Kidney (tissue), 14 donors: Measurements from ENCODE around the gene ZNF354C. TPM values are rescaled to one million over a fixed set of nuclear protein-coding genes. Genes with fewer than 3 reads are reported as not detected.
A peak's percentile ranks its signal among the peaks of the same experiment; 100 is the strongest.

ENCODE experiments used
- DNase-seq, 5 donors: peaks; one replicate each; pipeline ENCODE4 v3.0.0-alpha.2; 2013 to 2020
- FAIRE-seq: peaks from 2 replicates; lab custom pipeline; 2012; peaks lifted over from hg19 to GRCh38; lab: Jason Lieb, UNC
- H3K27ac ChIP-seq, 2 donors: one replicate each; pipeline ENCODE4 v1.7.0; 2013; ENCODE audit warnings: low read depth in 2 of 2, low read length in 2 of 2, inconsistent platforms in 1 of 2
- H3K27me3 ChIP-seq: one replicate; pipeline ENCODE4 v1.7.1; 2013; ENCODE audit warnings: low read length, inconsistent platforms; ENCODE audit not compliant: control insufficient read depth, insufficient read depth
- H3K36me3 ChIP-seq, 3 donors: one replicate each; pipeline versions ENCODE4 v1.7.0 to v1.7.1; 2013; ENCODE audit warnings: low read length in 3 of 3, control low read depth in 1 of 3, inconsistent platforms in 1 of 3; ENCODE audit not compliant: insufficient read depth in 3 of 3, control insufficient read depth in 2 of 3
- H3K4me1 ChIP-seq, 3 donors: one replicate each; pipeline versions ENCODE4 v1.7.0 to v1.7.1; 2013; ENCODE audit warnings: low read length in 3 of 3, inconsistent platforms in 1 of 3, low read depth in 1 of 3; ENCODE audit not compliant: control insufficient read depth in 2 of 3, insufficient read depth in 2 of 3
- H3K4me3 ChIP-seq, 3 donors: one replicate each; pipeline versions ENCODE4 v1.7.0 to v1.8.1; 2013; ENCODE audit warnings: low read length in 3 of 3, control low read depth in 1 of 3, inconsistent platforms in 1 of 3
- H3K9ac ChIP-seq, 3 donors: one replicate each; pipeline versions ENCODE4 v1.7.0 to v1.7.1; 2013; ENCODE audit warnings: low read length in 3 of 3, control low read depth in 1 of 3, inconsistent platforms in 1 of 3
- H3K9me3 ChIP-seq, 3 donors: one replicate each; pipeline versions ENCODE4 v1.7.0 to v1.7.1; 2013; ENCODE audit warnings: low read length in 3 of 3, control low read depth in 1 of 3, inconsistent platforms in 1 of 3; ENCODE audit not compliant: control insufficient read depth in 2 of 3, insufficient read depth in 1 of 3
- CTCF ChIP-seq: IDR thresholded peaks from 3 replicates; pipeline ENCODE4 v1.5.1; 2012; ENCODE audit warnings: mild to moderate bottlenecking, moderate library complexity, borderline replicate concordance; ENCODE audit not compliant: insufficient read depth; ENCODE audit errors: extremely low read depth
- intact Hi-C: fragments of 100-400 bp; cut with DNase I; formaldehyde crosslinking; loops from one replicate; pipeline ENCODE4 v1.11.1; 2022
- polyA plus RNA-seq: library from polyadenylated mRNA; stranded (reverse); fragments of 350-450 nt; fragmentation: Illumina TruSeq; extraction: RNeasy Lipid Tissue Mini Kit (QIAGEN cat#74804); gene quantifications from one replicate; pipeline ENCODE4 v1.2.3, GENCODE V29; 2014; ENCODE audit warnings: low read depth, low replicate concordance; ENCODE audit not compliant: insufficient read depth
- total RNA-seq: library from RNA; stranded (reverse); fragmentation: NEBNext Ultra II Directional; extraction: Animal tissue kit (Norgen Biotek cat#: 25700); gene quantifications from one replicate; pipeline ENCODE4 v1.2.1, GENCODE V29; 2021
- donor health status: control.
- donor health status: control.
- donor health status: control.
- donor health status: control.
- donor health status: control.
- donor health status: DM: yes; HTN: yes; CAD: no.
- donor health status: Normal renal cell carcinoma (clear cell type).

The ZNF354C gene
- total and polyA plus RNA-seq, 2 donors from 2014 or later = 1.3 to 6.9 TPM

DNA sequence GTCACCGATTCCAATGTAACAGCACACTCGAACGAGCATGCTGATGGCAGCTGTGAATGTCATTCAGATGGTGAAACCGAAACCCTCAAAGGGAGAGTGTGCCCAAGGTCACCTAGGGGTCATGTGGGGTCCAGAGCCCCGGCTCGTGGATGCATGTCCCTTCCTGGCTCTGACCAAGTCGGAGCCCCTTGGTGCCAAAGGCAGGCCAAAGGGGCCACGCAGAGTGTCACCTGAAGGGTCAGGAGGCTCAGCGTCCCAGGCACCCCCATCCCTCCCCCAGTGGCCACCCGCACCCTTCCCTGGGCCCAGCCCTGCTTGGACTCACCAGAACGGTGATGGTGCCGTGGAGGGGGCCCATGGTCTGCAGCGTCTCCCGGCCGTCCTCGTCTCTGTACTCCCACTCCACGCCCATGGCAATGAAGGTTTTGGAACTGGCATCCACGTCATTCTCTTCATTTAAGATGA lies 69.5 kb downstream of the ZNF354C start:
- Histone ChIP-seq H3K9ac (no peak overlapping the region), H3K4me3 (no peak overlapping the region), H3K27ac (no peak overlapping the region), H3K36me3 (no peaks in the 10 kb centered on the region), H3K27me3 (no peaks in the 10 kb centered on the region), H3K9me3 (no peaks in the 10 kb centered on the region), H3K4me1 (no peaks in the 10 kb centered on the region)
- no peak for TF ChIP-seq CTCF
- FAIRE-seq (no peak), DNase-seq (peak in 1 of 5 donors; percentile 40)
- intact Hi-C loops = no loop called here

DNA sequence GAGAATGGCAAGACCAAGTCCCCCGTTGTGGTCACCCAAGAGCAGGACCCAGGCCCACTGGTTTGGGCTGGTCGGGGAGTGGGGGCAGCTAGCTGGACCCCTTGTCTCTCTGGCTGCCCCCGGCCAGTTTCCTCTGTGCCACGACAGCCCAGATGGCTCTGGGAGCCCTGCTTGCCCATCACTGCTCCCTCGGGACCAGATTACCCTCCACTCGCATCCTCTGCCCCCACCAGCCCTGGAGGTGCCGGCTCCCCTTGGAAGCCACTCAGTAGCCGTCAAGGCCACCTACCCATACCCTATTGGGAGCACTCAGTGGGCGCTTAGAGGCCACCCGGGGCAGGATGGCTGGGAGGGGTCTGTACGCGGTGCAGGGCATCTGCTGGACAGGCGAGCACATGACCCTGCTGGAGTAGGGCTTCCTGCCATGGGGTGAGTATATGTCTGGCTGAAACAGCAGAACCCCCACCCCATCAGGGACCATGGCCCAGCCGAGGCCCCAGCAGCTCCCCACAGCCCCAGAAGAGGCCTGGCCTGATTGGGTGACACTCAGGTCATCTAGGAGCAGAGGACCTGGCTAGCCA lies 70.0 kb downstream of the ZNF354C start:
- Histone ChIP-seq H3K27me3 (no peaks in the 10 kb centered on the region), H3K9me3 (no peaks in the 10 kb centered on the region), H3K36me3 (no peaks in the 10 kb centered on the region), H3K27ac (no peak overlapping the region), H3K4me1 (no peaks in the 10 kb centered on the region), H3K4me3 (no peak overlapping the region), H3K9ac (no peak overlapping the region)
- FAIRE-seq = no peak
- peak in 1 of 5 donors; percentile 41 for DNase-seq
- TF ChIP-seq CTCF = no peak
- intact Hi-C loops = no loop called here

DNA sequence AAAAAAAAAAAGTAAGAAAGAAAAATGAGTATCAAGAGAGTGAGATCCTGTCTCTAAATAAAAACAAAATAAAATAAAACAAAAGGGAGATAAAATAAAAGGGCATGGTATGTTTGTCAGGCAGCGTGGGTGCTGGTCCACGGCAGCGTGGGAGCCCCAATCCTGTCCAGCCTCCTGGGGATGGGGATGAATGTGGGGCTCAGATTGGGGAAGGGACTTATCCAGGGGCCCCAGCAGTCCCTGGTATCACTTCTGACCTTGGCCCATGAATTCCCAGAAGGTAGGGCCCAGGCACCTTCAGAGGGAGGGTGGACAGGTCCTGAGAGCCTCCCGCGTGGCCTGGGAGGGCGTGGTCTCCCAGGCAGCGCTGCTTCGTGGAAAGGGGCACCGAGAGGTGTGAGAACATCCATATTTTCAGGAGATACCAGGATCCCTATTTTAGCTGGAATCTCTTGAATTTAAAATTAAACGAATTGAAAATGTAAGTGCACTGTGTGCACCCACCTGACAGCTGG lies 71.2 kb downstream of the ZNF354C start:
- no peak for TF ChIP-seq CTCF
- DNase-seq = peak in 1 of 5 donors; percentile 37
- H3K27ac ChIP-seq = no peak overlapping the region
- no peaks in the 10 kb centered on the region for H3K4me1 ChIP-seq
- H3K36me3 ChIP-seq = no peaks in the 10 kb centered on the region
- H3K9me3 ChIP-seq = no peaks in the 10 kb centered on the region
- H3K27me3 ChIP-seq = no peaks in the 10 kb centered on the region
- no peak overlapping the region for H3K9ac ChIP-seq
- no peak for FAIRE-seq
- intact Hi-C loops = no loop called here
- H3K4me3 ChIP-seq = no peak overlapping the region
